Measurements from ENCODE around the gene STARD13. TPM values are rescaled to one million over a fixed set of nuclear protein-coding genes. Genes with fewer than 3 reads are reported as not detected.

STARD13 gene
- total and polyA plus RNA-seq, 2 donors (not counting 1 experiment from before 2014, with no cell fraction given): 0.06 to 0.22 TPM

DNA sequence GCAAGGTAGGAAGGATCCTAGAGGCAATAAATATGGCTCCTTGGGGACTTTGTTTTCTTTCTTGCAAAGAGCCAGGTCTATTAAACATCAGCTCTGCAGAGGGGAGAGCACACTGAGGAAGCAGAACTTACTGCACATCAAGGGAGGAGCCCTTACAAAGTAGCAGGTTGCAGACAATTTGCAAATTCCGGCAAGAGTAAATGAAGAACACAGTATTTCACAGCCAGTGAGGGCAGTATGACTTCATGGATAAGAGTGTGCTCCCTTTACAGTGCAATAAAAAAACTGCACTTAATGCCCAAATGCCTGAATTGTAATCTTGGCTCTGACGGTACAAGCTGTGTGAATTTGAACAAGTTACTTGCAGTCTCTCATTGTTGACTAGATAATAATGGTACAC lies 75.5 kb downstream of the STARD13 start:
- Histone ChIP-seq H3K9ac (ENCODE audit: low read length) (no peak overlapping the region), H3K27ac (ENCODE audit: low read length in 2 of 2) (no peak overlapping the region), H3K4me3 (ENCODE audit: control extremely low read depth in 1 of 5, extremely low read depth in 1 of 5, insufficient read depth in 1 of 5, low read depth in 2 of 5, low read length in 4 of 5) (no peak overlapping the region), H3K4me2 (replicated peaks; ENCODE audit: low read depth, low read length, poor library complexity, severe bottlenecking) (no peak overlapping the region), H2AFZ (ENCODE audit: insufficient read depth, low read depth, low read length, poor library complexity, severe bottlenecking) (no peak overlapping the region), H3K36me3 (replicated peaks in 1 of 2; ENCODE audit: control extremely low read depth in 1 of 2, control insufficient read depth in 1 of 2, extremely low read depth in 1 of 2, insufficient read depth in 2 of 2, low read length in 1 of 2) (no peaks in the 10 kb centered on the region), H3K27me3 (replicated peaks in 1 of 4; ENCODE audit: control extremely low read depth in 1 of 4, control insufficient read depth in 3 of 4, insufficient read depth in 4 of 4, low read length in 3 of 4) (no peaks in the 10 kb centered on the region), H3K79me2 (ENCODE audit: control insufficient read depth, insufficient read depth, low read length) (no peaks in the 10 kb centered on the region), H4K20me1 (ENCODE audit: control insufficient read depth, insufficient read depth, low read length, poor library complexity, severe bottlenecking) (no peaks in the 10 kb centered on the region), H3K4me1 (ENCODE audit: control insufficient read depth in 2 of 2, insufficient read depth in 2 of 2, low read length in 2 of 2) (no peaks in the 10 kb centered on the region), H3K9me3 (ENCODE audit: control extremely low read depth in 1 of 3, control insufficient read depth in 2 of 3, insufficient read depth in 1 of 3, low read length in 2 of 3) (no peaks in the 10 kb centered on the region)
- H3K9me3 Mint-ChIP-seq (ENCODE audit: insufficient read depth): no peaks in the 10 kb centered on the region
- peaks cover 13% of the 10 kb centered on the region for H3K27me3 Mint-ChIP-seq
- no peak for TF ChIP-seq CTCF (IDR thresholded peaks at IDR 0.05)
- no peak for TF ChIP-seq EZH2 (IDR thresholded peaks at IDR 0.05; ENCODE audit: borderline replicate concordance, insufficient read depth, low read depth, low read length, poor library complexity, severe bottlenecking)
- ChIA-PET CTCF (interaction anchor here (0.6 to 1.1 kb wide), 2 partner anchors 11 to 514 kb away, joined by 3 read pairs; no protein-coding TSS in a partner anchor), POLR2A (no interaction called here)
- no peaks in the 10 kb centered on the region for H3K4me1 Mint-ChIP-seq
- DNase-seq (no peak), ATAC-seq (ENCODE audit: low read depth) (no peak)
- intact Hi-C loops (cut with micrococcal nuclease): no loop called here
- WGBS (ENCODE audit: insufficient coverage): 100% methylated on average over 2 of the region's 2 CpGs
- H3K4me3 Mint-ChIP-seq: no peak overlapping the region
- H3K27ac Mint-ChIP-seq: no peak overlapping the region

DNA sequence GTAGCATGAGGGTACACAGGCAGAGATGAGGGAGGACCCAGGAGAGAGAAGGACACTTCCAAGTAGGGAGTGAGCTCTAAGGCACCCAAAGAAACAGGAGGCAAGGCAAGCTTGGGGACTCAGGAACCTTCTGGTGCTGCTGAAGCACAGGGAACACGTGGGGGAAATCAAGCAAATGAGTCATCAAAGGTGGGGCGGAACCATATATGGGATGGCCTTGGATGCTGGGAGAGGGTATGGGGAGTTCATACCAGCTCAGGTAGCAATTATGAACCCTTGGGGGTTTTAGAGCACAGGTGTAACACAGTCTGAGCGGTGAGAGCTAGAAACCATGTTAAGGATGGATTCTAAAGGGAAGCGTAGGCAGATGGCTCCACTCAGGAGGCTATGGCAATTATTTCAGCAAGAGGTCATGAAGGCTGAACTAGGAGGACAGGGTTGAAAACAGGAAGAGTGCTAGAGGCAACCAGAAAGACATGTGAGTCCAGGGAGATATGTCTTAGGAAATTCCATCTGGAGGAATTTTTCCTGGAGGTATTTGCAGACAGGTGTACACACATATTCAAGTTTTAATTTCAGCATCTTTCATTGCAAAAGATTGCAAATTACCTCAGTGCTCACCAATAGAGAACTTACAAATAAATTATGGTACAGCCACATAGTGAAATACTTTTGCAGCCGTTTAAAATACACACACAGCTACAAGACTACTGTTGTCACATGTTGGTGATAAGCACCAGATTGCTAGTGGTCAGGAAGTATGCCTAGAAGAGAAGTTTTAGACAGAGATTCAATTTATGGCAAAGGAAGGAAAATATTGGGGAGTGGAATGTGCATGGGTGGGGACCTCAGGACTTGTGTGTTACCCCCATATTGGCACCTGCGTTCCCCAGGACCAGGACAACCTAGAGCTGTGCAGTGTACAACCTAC lies 77.0 kb downstream of the STARD13 start:
- no peaks in the 10 kb centered on the region for H4K20me1 ChIP-seq (ENCODE audit: control insufficient read depth, insufficient read depth, low read length, poor library complexity, severe bottlenecking)
- H3K4me2 ChIP-seq (replicated peaks; ENCODE audit: low read depth, low read length, poor library complexity, severe bottlenecking): no peak overlapping the region
- no peak for ATAC-seq (ENCODE audit: low read depth)

More for the DNA sequence above, 77.0 kb downstream of the STARD13 start:
- no peaks in the 10 kb centered on the region for H3K9me3 ChIP-seq (ENCODE audit: control extremely low read depth in 1 of 3, control insufficient read depth in 2 of 3, insufficient read depth in 1 of 3, low read length in 2 of 3)
- no peak overlapping the region for H3K27ac Mint-ChIP-seq
- TF ChIP-seq CTCF (IDR thresholded peaks at IDR 0.05) (no peak), EZH2 (IDR thresholded peaks at IDR 0.05; ENCODE audit: borderline replicate concordance, insufficient read depth, low read depth, low read length, poor library complexity, severe bottlenecking) (no peak)
- DNase-seq: no peak
- WGBS (ENCODE audit: insufficient coverage): 81% methylated on average over 5 of the region's 6 CpGs
- H2AFZ ChIP-seq (ENCODE audit: insufficient read depth, low read depth, low read length, poor library complexity, severe bottlenecking): no peak overlapping the region
- POLR2A ChIA-PET: no interaction called here
- no peaks in the 10 kb centered on the region for H3K9me3 Mint-ChIP-seq (ENCODE audit: insufficient read depth)
- CTCF ChIA-PET: no interaction called here
- H3K4me3 ChIP-seq (ENCODE audit: control extremely low read depth in 1 of 5, extremely low read depth in 1 of 5, insufficient read depth in 1 of 5, low read depth in 2 of 5, low read length in 4 of 5): no peak overlapping the region
- H3K79me2 ChIP-seq (ENCODE audit: control insufficient read depth, insufficient read depth, low read length): no peaks in the 10 kb centered on the region
- peaks cover 0 to 3% (median 0%) of the 10 kb centered on the region in 4 experiments for H3K27me3 ChIP-seq (replicated peaks in 1 of 4; ENCODE audit: control extremely low read depth in 1 of 4, control insufficient read depth in 3 of 4, insufficient read depth in 4 of 4, low read length in 3 of 4)
- H3K4me1 ChIP-seq (ENCODE audit: control insufficient read depth in 2 of 2, insufficient read depth in 2 of 2, low read length in 2 of 2): peaks cover 0 to 4% of the 10 kb centered on the region in 2 donors
- peaks cover 8% of the 10 kb centered on the region for H3K4me1 Mint-ChIP-seq
- peaks cover 13% of the 10 kb centered on the region for H3K27me3 Mint-ChIP-seq
- no peak overlapping the region for H3K27ac ChIP-seq (ENCODE audit: low read length in 2 of 2)
- H3K4me3 Mint-ChIP-seq: no peak overlapping the region
- no peaks in the 10 kb centered on the region for H3K36me3 ChIP-seq (replicated peaks in 1 of 2; ENCODE audit: control extremely low read depth in 1 of 2, control insufficient read depth in 1 of 2, extremely low read depth in 1 of 2, insufficient read depth in 2 of 2, low read length in 1 of 2)
- intact Hi-C loops (cut with micrococcal nuclease): no loop called here
- H3K9ac ChIP-seq (ENCODE audit: low read length): no peak overlapping the region

Measured in B cell (primary cell).